Vagina (tissue), 2 donors: ENCODE data around the gene FAM240B. TPM values are rescaled to one million over a fixed set of nuclear protein-coding genes. Genes with fewer than 3 reads are reported as not detected.
A peak's percentile ranks its signal among the peaks of the same experiment; 100 is the strongest.

Experiments used
- DNase-seq, 2 donors: peaks; one replicate each; pipeline ENCODE4 v3.0.0-alpha.2; 2017; ENCODE audit errors: extremely low spot score in 2 of 2
- H3K27ac ChIP-seq: fragments of 200-600 bp; sonication (generic); one replicate; pipeline ENCODE4 v1.5.1; 2019
- H3K27me3 ChIP-seq: fragments of 200-600 bp; sonication (generic); one replicate; pipeline ENCODE4 v1.5.1; 2019
- H3K36me3 ChIP-seq, 2 donors: fragments of 200-600 bp; sonication (generic); one replicate each; pipeline ENCODE4 v1.5.1; 2017 to 2019
- H3K4me1 ChIP-seq: fragments of 200-600 bp; sonication (generic); one replicate; pipeline ENCODE4 v1.5.1; 2019
- H3K4me3 ChIP-seq, 2 donors: fragments of 200-600 bp; sonication (generic); 1 replicate in 1 of 2; 2 replicates in 1 of 2; pipeline ENCODE4 v1.5.1; 2016 to 2019
- H3K9me3 ChIP-seq: fragments of 200-600 bp; sonication (generic); one replicate; pipeline ENCODE4 v1.5.1; 2019
- CTCF ChIP-seq, 3 experiments: fragments of 450-650 bp in 2 of 3; fragments of 200-600 bp in 1 of 3; sonication (generic) in 1 of 3; IDR thresholded peaks; one replicate each; pipeline ENCODE4 v1.5.1; 2017 to 2019; ENCODE audit warnings: antibody characterized with exemption in 3 of 3, mild to moderate bottlenecking in 2 of 3, moderate library complexity in 2 of 3
- POLR2A ChIP-seq, 2 donors: fragments of 450-650 bp; IDR thresholded peaks; one replicate each; pipeline ENCODE4 v1.6.1; 2017; ENCODE audit warnings: antibody characterized with exemption in 2 of 2, mild to moderate bottlenecking in 2 of 2, moderate library complexity in 2 of 2
- POLR2AphosphoS5 ChIP-seq, 2 donors: sonication (generic); formaldehyde crosslinking; IDR thresholded peaks; one replicate each; pipeline ENCODE4 v1.9.0; 2017; ENCODE audit warnings: antibody characterized with exemption in 2 of 2, mild to moderate bottlenecking in 2 of 2, low read depth in 1 of 2; ENCODE audit not compliant: insufficient read depth in 1 of 2
- intact Hi-C: fragments of 100-400 bp; cut with DNase I; formaldehyde crosslinking; loops from one replicate; pipeline ENCODE4 v1.15.1; 2023
- total RNA-seq: library from RNA; depleted of rRNA; stranded (reverse); fragments of >200 nt; gene quantifications from one replicate; pipeline ENCODE4 v1.2.3, GENCODE V29; 2016

The FAM240B gene
- total RNA-seq, 1 donor from 2014 or later: not detected

GRCh38 chr9:38683336-38683735, 36.6 kb downstream of the FAM240B start:
- intact Hi-C loops: no loop called here
- TF ChIP-seq CTCF (IDR thresholded peaks at IDR 0.05): no peak
- TF ChIP-seq POLR2AphosphoS5 (IDR thresholded peaks at IDR 0.05; ENCODE audit: insufficient read depth in 1 of 2, low read depth in 1 of 2): no peak
- no peak for TF ChIP-seq POLR2A (IDR thresholded peaks at IDR 0.05)
- no peaks in the 10 kb centered on the region for H3K9me3 ChIP-seq
- peaks cover 17% of the 10 kb centered on the region for H3K4me1 ChIP-seq
- DNase-seq: peak in 1 of 2 donors; percentile 20
- H3K36me3 ChIP-seq: no peaks in the 10 kb centered on the region
- H3K4me3 ChIP-seq: no peak overlapping the region
- H3K27ac ChIP-seq: no peak overlapping the region
- no peaks in the 10 kb centered on the region for H3K27me3 ChIP-seq

GRCh38 chr9:38682713-38683112, 37.2 kb downstream of the FAM240B start:
- no peak overlapping the region for H3K27ac ChIP-seq
- no peaks in the 10 kb centered on the region for H3K27me3 ChIP-seq
- H3K36me3 ChIP-seq: no peaks in the 10 kb centered on the region
- intact Hi-C loops: no loop called here
- H3K4me1 ChIP-seq: peaks cover 17% of the 10 kb centered on the region
- H3K9me3 ChIP-seq: no peaks in the 10 kb centered on the region
- no peak for TF ChIP-seq POLR2A (IDR thresholded peaks at IDR 0.05)
- TF ChIP-seq POLR2AphosphoS5 (IDR thresholded peaks at IDR 0.05; ENCODE audit: insufficient read depth in 1 of 2, low read depth in 1 of 2): no peak
- TF ChIP-seq CTCF (IDR thresholded peaks at IDR 0.05): no peak
- H3K4me3 ChIP-seq: no peak overlapping the region
- no peak for DNase-seq

- Histone ChIP-seq H3K27ac (no peak overlapping the region), H3K36me3 (no peaks in the 10 kb centered on the region), H3K9me3 (no peaks in the 10 kb centered on the region), H3K4me3 (no peak overlapping the region), H3K4me1 (peaks cover 8% of the 10 kb centered on the region), H3K27me3 (no peaks in the 10 kb centered on the region)
- no peak for TF ChIP-seq POLR2A (IDR thresholded peaks at IDR 0.05)
- TF ChIP-seq CTCF (IDR thresholded peaks at IDR 0.05): no peak
- TF ChIP-seq POLR2AphosphoS5 (IDR thresholded peaks at IDR 0.05; ENCODE audit: insufficient read depth in 1 of 2, low read depth in 1 of 2): no peak
- DNase-seq: no peak
- intact Hi-C loops: no loop called here
Observed at GRCh38 chr9:38681747-38682227, 38.1 kb downstream of the FAM240B start.

- TF ChIP-seq CTCF (IDR thresholded peaks at IDR 0.05) (no peak), POLR2A (IDR thresholded peaks at IDR 0.05) (no peak), POLR2AphosphoS5 (IDR thresholded peaks at IDR 0.05; ENCODE audit: insufficient read depth in 1 of 2, low read depth in 1 of 2) (no peak)
- intact Hi-C loops: no loop called here
- Histone ChIP-seq H3K4me1 (peaks cover 8% of the 10 kb centered on the region), H3K9me3 (no peaks in the 10 kb centered on the region), H3K27me3 (no peaks in the 10 kb centered on the region), H3K36me3 (no peaks in the 10 kb centered on the region), H3K4me3 (no peak overlapping the region), H3K27ac (peak overlapping the region; percentile 70)
- DNase-seq: no peak
Observed at GRCh38 chr9:38680837-38681445, 39.0 kb downstream of the FAM240B start.

- TF ChIP-seq POLR2AphosphoS5 (IDR thresholded peaks at IDR 0.05; ENCODE audit: insufficient read depth in 1 of 2, low read depth in 1 of 2): no peak
- TF ChIP-seq CTCF (IDR thresholded peaks at IDR 0.05): no peak
- TF ChIP-seq POLR2A (IDR thresholded peaks at IDR 0.05): no peak
- intact Hi-C loops: no loop called here
- no peaks in the 10 kb centered on the region for H3K9me3 ChIP-seq
Observed at GRCh38 chr9:38677660-38678303, 42.2 kb downstream of the FAM240B start.

More at GRCh38 chr9:38677660-38678303, 42.2 kb downstream of the FAM240B start:
- Histone ChIP-seq H3K27me3 (no peaks in the 10 kb centered on the region), H3K4me3 (no peak overlapping the region), H3K27ac (no peak overlapping the region), H3K36me3 (no peaks in the 10 kb centered on the region), H3K4me1 (peaks cover 8% of the 10 kb centered on the region)
- no peak for DNase-seq
